HG02973 (cell line): ENCODE results near the gene GNA12.

Experiments used
- ATAC-seq: cut with Tn5 transposase; IDR thresholded peaks from one replicate; pipeline ENCODE4 v1.9.1; 2021; ENCODE audit warnings: moderate library complexity; ENCODE audit not compliant: unreplicated experiment

GNA12 gene

GRCh38 chr7:2838873-2839578, 5.1 kb downstream of the GNA12 start:
- ATAC-seq = no peak

- ATAC-seq = no peak
Measured at GRCh38 chr7:2838451-2838850, 5.7 kb downstream of the GNA12 start.

GRCh38 chr7:2837496-2837895, 6.6 kb downstream of the GNA12 start:
- no peak for ATAC-seq

- ATAC-seq = no peak
Measured at GRCh38 chr7:2834748-2835441, 9.2 kb downstream of the GNA12 start.

GRCh38 chr7:2833083-2833910, 10.8 kb downstream of the GNA12 start:
- ATAC-seq = no peak

- no peak for ATAC-seq
Measured at GRCh38 chr7:2832461-2832860, 11.6 kb downstream of the GNA12 start.

GRCh38 chr7:2830609-2831376, 13.3 kb downstream of the GNA12 start:
- no peak for ATAC-seq

GRCh38 chr7:2829040-2829439, 15.1 kb downstream of the GNA12 start:
- ATAC-seq = no peak

GRCh38 chr7:2826771-2827170, 17.3 kb downstream of the GNA12 start:
- ATAC-seq = no peak

- ATAC-seq = no peak
Measured at GRCh38 chr7:2825559-2826227, 18.4 kb downstream of the GNA12 start.

- no peak for ATAC-seq
Measured at GRCh38 chr7:2824678-2825461, 19.2 kb downstream of the GNA12 start.

GRCh38 chr7:2824026-2824677, 20.0 kb downstream of the GNA12 start:
- no peak for ATAC-seq

GRCh38 chr7:2823130-2823529, 21.0 kb downstream of the GNA12 start:
- no peak for ATAC-seq

- peak; percentile 35 for ATAC-seq
Measured at GRCh38 chr7:2821842-2822507, 22.1 kb downstream of the GNA12 start.

GRCh38 chr7:2821161-2821841, 22.8 kb downstream of the GNA12 start:
- peak; percentile 41 for ATAC-seq

GRCh38 chr7:2820508-2820934, 23.6 kb downstream of the GNA12 start:
- no peak for ATAC-seq

GRCh38 chr7:2819954-2820397, 24.1 kb downstream of the GNA12 start:
- no peak for ATAC-seq
